Natural killer cell (primary cell): Measurements from ENCODE around the gene H6PD. TPM values are rescaled to one million over a fixed set of nuclear protein-coding genes. Genes with fewer than 3 reads are reported as not detected.
A peak's percentile ranks its signal among the peaks of the same experiment; 100 is the strongest.

Experiments
- ATAC-seq, 3 donors: fragments of 150-1000 bp in 2 of 3; fragments of 200-7000 bp in 1 of 3; cut with Tn5 transposase; 1 replicate in 1 of 3; 2 replicates in 2 of 3; pipeline ENCODE4 v1.10.0; 2021; ENCODE audit warnings: mild to moderate bottlenecking in 2 of 3, moderate library complexity in 2 of 3
- DNase-seq, 2 donors: peaks; one replicate each; pipeline versions ENCODE4 v3.0.0 to v3.0.0-alpha.2; 2013 to 2021; ENCODE audit warnings: mixed read lengths in 1 of 2
- H3K27ac ChIP-seq: one replicate; pipeline ENCODE4 v1.5.1; 2013; ENCODE audit warnings: mild to moderate bottlenecking, low read length
- H3K27me3 ChIP-seq: one replicate; pipeline ENCODE4 v1.6.1; 2013; ENCODE audit warnings: low read length; ENCODE audit not compliant: control insufficient read depth, insufficient read depth
- H3K36me3 ChIP-seq: one replicate; pipeline ENCODE4 v1.6.1; 2013; ENCODE audit warnings: low read length; ENCODE audit not compliant: control insufficient read depth, insufficient read depth
- H3K4me1 ChIP-seq: one replicate; pipeline ENCODE4 v1.6.1; 2013; ENCODE audit warnings: low read length; ENCODE audit not compliant: control insufficient read depth, insufficient read depth
- H3K4me3 ChIP-seq: one replicate; pipeline ENCODE4 v1.5.1; 2013; ENCODE audit warnings: low read length
- H3K9me3 ChIP-seq: one replicate; pipeline ENCODE4 v1.6.1; 2013; ENCODE audit warnings: low read length; ENCODE audit not compliant: control insufficient read depth, insufficient read depth
- H3K27ac Mint-ChIP-seq, 2 donors: one replicate each; pipeline ENCODE4 v1.8.0; 2022; ENCODE audit warnings: mild to moderate bottlenecking in 2 of 2, mixed read lengths in 2 of 2, moderate library complexity in 1 of 2
- H3K27me3 Mint-ChIP-seq, 2 donors: one replicate each; pipeline ENCODE4 v1.8.0; 2022; ENCODE audit warnings: low read depth in 2 of 2, mixed read lengths in 2 of 2
- H3K36me3 Mint-ChIP-seq: one replicate; pipeline ENCODE4 v1.8.0; 2022; ENCODE audit warnings: mixed read lengths
- H3K4me1 Mint-ChIP-seq, 2 donors: one replicate each; pipeline ENCODE4 v1.8.0; 2022; ENCODE audit warnings: mixed read lengths in 2 of 2
- H3K4me3 Mint-ChIP-seq: one replicate; pipeline ENCODE4 v1.8.0; 2022; ENCODE audit warnings: mild to moderate bottlenecking, moderate library complexity, mixed read lengths
- H3K9me3 Mint-ChIP-seq, 2 donors: one replicate each; pipeline ENCODE4 v1.8.0; 2022; ENCODE audit warnings: mixed read lengths in 2 of 2
- WGBS: methylation state at CpG from one replicate; pipeline ENCODE4 v1.1.7; 2013; ENCODE audit warnings: missing lambda C conversion rate; ENCODE audit not compliant: insufficient coverage; 5-methylcytosine and 5-hydroxymethylcytosine counted together
- intact Hi-C: fragments of 100-400 bp; cut with micrococcal nuclease; formaldehyde crosslinking; loops from one replicate; pipeline ENCODE4 v1.14.2; 2022
- total RNA-seq, 4 donors: library from RNA; stranded (reverse); fragments of 120-200 nt in 1 of 4; gene quantifications; one replicate each; pipeline versions ENCODE4 v1.2.3 to v1.2.4, GENCODE V29; 2013 to 2022
- TF ChIP-seq, protein P1 (sequence below): fragments of 200-600 bp; IDR thresholded peaks from one replicate; pipeline ENCODE4 v1.8.0; 2022; ENCODE audit warnings: antibody characterized with exemption

Gene H6PD
- total RNA-seq, 3 donors from 2014 or later (not counting 1 experiment from before 2014, with no cell fraction given) = 24.3 to 37.1 (median 31.2) TPM

GRCh38 chr1:9273177-9273576 lies 38.6 kb downstream of the H6PD start:
- H3K9me3 Mint-ChIP-seq = no peaks in the 10 kb centered on the region
- H3K27ac Mint-ChIP-seq = no peak overlapping the region
- Histone ChIP-seq H3K27me3 (no peaks in the 10 kb centered on the region), H3K36me3 (no peaks in the 10 kb centered on the region), H3K9me3 (no peaks in the 10 kb centered on the region), H3K27ac (no peak overlapping the region), H3K4me1 (peaks cover 12% of the 10 kb centered on the region), H3K4me3 (no peak overlapping the region)
- ATAC-seq (no peak), DNase-seq (no peak)
- 95% methylated on average over 11 of the region's 11 CpGs for WGBS
- TF ChIP-seq, protein P1, sequence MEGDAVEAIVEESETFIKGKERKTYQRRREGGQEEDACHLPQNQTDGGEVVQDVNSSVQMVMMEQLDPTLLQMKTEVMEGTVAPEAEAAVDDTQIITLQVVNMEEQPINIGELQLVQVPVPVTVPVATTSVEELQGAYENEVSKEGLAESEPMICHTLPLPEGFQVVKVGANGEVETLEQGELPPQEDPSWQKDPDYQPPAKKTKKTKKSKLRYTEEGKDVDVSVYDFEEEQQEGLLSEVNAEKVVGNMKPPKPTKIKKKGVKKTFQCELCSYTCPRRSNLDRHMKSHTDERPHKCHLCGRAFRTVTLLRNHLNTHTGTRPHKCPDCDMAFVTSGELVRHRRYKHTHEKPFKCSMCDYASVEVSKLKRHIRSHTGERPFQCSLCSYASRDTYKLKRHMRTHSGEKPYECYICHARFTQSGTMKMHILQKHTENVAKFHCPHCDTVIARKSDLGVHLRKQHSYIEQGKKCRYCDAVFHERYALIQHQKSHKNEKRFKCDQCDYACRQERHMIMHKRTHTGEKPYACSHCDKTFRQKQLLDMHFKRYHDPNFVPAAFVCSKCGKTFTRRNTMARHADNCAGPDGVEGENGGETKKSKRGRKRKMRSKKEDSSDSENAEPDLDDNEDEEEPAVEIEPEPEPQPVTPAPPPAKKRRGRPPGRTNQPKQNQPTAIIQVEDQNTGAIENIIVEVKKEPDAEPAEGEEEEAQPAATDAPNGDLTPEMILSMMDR = no peak
- peaks cover 15 to 16% of the 10 kb centered on the region in 2 donors for H3K4me1 Mint-ChIP-seq
- H3K4me3 Mint-ChIP-seq = no peak overlapping the region
- H3K27me3 Mint-ChIP-seq = no peaks in the 10 kb centered on the region
- intact Hi-C loops = no loop called here
- no peaks in the 10 kb centered on the region for H3K36me3 Mint-ChIP-seq

- Histone ChIP-seq H3K9me3 (no peaks in the 10 kb centered on the region), H3K27me3 (no peaks in the 10 kb centered on the region), H3K4me3 (no peak overlapping the region), H3K27ac (no peak overlapping the region), H3K36me3 (no peaks in the 10 kb centered on the region), H3K4me1 (peaks cover 12% of the 10 kb centered on the region)
- no peak for DNase-seq
- Mint-ChIP-seq H3K27ac (peak overlapping the region in 1 of 2 donors; percentile 40), H3K27me3 (peaks cover 0 to 2% of the 10 kb centered on the region in 2 donors), H3K9me3 (no peaks in the 10 kb centered on the region), H3K4me3 (peak overlapping the region; percentile 30), H3K4me1 (peaks cover 19 to 25% of the 10 kb centered on the region in 2 donors), H3K36me3 (no peaks in the 10 kb centered on the region)
- TF ChIP-seq, protein P1 = no peak
- WGBS = 86% methylated on average over 10 of the region's 10 CpGs
- intact Hi-C loops = no loop called here
- no peak for ATAC-seq
Measured at GRCh38 chr1:9275161-9275560, 40.6 kb downstream of the H6PD start.

DNA sequence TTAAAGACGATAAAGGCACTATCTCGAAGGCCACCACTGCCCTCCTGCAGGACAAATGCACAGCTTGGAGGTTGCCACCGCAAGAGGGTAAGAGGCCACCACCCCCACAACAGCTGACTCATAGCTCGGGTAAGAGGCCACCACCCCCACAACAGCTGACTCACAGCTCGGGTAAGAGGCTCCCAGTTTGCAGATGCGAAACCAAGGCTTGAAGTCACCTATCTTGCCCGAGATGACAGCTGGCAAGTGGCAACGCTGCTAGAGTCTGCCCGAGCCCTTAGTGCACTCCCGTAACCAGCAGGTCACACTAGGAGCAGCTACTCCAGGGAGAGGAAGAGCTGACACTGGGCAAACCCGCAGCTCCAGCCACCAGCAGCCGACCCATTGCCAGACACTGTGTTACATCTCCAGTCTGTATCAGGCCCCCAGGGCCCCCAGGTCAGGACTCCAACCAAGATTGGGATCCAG lies 41.0 kb downstream of the H6PD start:
- Mint-ChIP-seq H3K36me3 (no peaks in the 10 kb centered on the region), H3K27me3 (peaks cover 2 to 4% of the 10 kb centered on the region in 2 donors), H3K4me3 (peak overlapping the region; percentile 30), H3K27ac (peak overlapping the region in 1 of 2 donors; percentile 40), H3K9me3 (no peaks in the 10 kb centered on the region), H3K4me1 (peaks cover 23 to 29% of the 10 kb centered on the region in 2 donors)
- 29% methylated on average over 12 of the region's 12 CpGs for WGBS
- Histone ChIP-seq H3K36me3 (no peaks in the 10 kb centered on the region), H3K9me3 (no peaks in the 10 kb centered on the region), H3K4me3 (no peak overlapping the region), H3K27ac (no peak overlapping the region), H3K27me3 (no peaks in the 10 kb centered on the region), H3K4me1 (peaks cover 15% of the 10 kb centered on the region)
- ATAC-seq (peak; percentile 90 to 97 (median 90)), DNase-seq (peak; percentile 58 to 62)
- TF ChIP-seq, protein P1 = no peak
- intact Hi-C loops = no loop called here

- WGBS = 97% methylated on average over 5 of the region's 5 CpGs
- no peak overlapping the region for H3K27ac ChIP-seq
- TF ChIP-seq, protein P1 = no peak
- Mint-ChIP-seq H3K9me3 (no peaks in the 10 kb centered on the region), H3K27ac (no peak overlapping the region), H3K4me3 (no peak overlapping the region), H3K27me3 (peaks cover 5 to 7% of the 10 kb centered on the region in 2 donors), H3K4me1 (peaks cover 39 to 51% of the 10 kb centered on the region in 2 donors), H3K36me3 (no peaks in the 10 kb centered on the region)
- intact Hi-C loops = no loop called here
- H3K4me3 ChIP-seq = no peak overlapping the region
- ATAC-seq (no peak), DNase-seq (no peak)
- H3K36me3 ChIP-seq = no peaks in the 10 kb centered on the region
- no peaks in the 10 kb centered on the region for H3K27me3 ChIP-seq
- no peaks in the 10 kb centered on the region for H3K9me3 ChIP-seq
- peaks cover 40% of the 10 kb centered on the region for H3K4me1 ChIP-seq
Measured at GRCh38 chr1:9278116-9278515, 43.5 kb downstream of the H6PD start.
